ENCODE measurements around the gene ATP6V1G2. TPM values are rescaled to one million over a fixed set of nuclear protein-coding genes. Genes with fewer than 3 reads are reported as not detected.

ATP6V1G2 gene
- total RNA-seq, 1 donor from 2014 or later, result 6.8 TPM

DNA sequence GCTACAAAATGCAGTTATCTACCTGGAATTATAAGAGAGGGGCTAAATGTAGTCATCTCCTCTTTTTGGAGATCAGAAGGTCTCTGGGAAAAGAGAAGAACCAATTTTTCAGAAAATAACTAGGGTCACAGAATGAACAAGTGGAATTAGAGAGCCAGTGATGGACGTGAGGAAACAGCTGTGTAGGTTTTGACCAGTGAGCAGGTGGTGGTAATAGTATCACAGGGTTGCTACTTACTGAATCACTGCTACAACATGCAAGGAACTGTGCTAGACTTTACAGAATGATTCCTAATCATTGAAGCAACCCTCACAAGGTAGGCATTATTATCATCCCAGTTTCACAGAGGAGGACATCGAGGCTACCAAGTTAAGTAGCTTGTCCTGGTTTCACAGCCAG, 1.7 kb downstream of the ATP6V1G2 start:
- peaks cover 55% of the 10 kb centered on the region for H3K4me1 Mint-ChIP-seq
- H3K4me3 Mint-ChIP-seq, result peak overlapping the region; percentile 31
- Histone ChIP-seq H3K36me3 (peaks cover 4% of the 10 kb centered on the region), H2AFZ (replicated peaks) (no peak overlapping the region), H4K20me1 (ENCODE audit: low read depth) (peaks cover 17% of the 10 kb centered on the region), H3K4me2 (no peak overlapping the region), H3K9ac (no peak overlapping the region), H3K27me3 (no peaks in the 10 kb centered on the region), H3K9me3 (ENCODE audit: low read depth) (no peaks in the 10 kb centered on the region), H3F3A (ENCODE audit: low read depth) (peaks cover 54% of the 10 kb centered on the region), H3K4me1 (peaks cover 24% of the 10 kb centered on the region), H3K27ac (no peak overlapping the region), H3K79me2 (ENCODE audit: low read depth) (peaks cover 55% of the 10 kb centered on the region), H3K4me3 (no peak overlapping the region)
- H3K27ac Mint-ChIP-seq, result no peak overlapping the region
- no peaks in the 10 kb centered on the region for H3K9me3 Mint-ChIP-seq
- H3K36me3 Mint-ChIP-seq, result peaks cover 21% of the 10 kb centered on the region
- DNase-seq (ENCODE audit: low spot score), result no peak
- TF ChIP-seq EZH2phosphoT487 (IDR thresholded peaks at IDR 0.05), result no peak
- TF ChIP-seq EZH2 (IDR thresholded peaks at IDR 0.05), result no peak
- TF ChIP-seq CTCF (IDR thresholded peaks at IDR 0.05), result no peak
- peaks cover 6% of the 10 kb centered on the region for H3K27me3 Mint-ChIP-seq (ENCODE audit: insufficient read depth, low read depth)

DNA sequence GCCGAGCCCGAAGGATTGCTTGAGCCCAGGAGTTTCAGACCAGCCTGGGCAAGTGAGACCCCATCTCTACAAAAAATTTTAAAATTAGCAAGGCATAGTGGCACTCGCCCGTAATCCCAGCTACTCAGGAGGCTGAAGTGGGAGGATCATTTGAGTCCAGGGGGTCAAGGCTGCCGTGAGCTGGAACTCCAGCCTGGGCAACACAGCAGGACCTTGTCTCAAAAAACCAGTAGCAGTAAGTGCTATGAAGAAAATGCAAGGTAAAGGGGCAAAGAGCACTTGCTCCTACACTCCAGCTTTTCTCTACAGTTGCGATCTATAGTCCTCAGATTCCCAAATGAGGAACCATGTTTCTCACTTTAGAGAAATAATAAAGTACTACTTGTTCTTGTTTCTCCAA, 2.8 kb downstream of the ATP6V1G2 start:
- peaks cover 6% of the 10 kb centered on the region for H3K27me3 Mint-ChIP-seq (ENCODE audit: insufficient read depth, low read depth)
- Histone ChIP-seq H3K36me3 (peaks cover 14% of the 10 kb centered on the region), H3K9ac (no peak overlapping the region), H2AFZ (replicated peaks) (no peak overlapping the region), H3K27ac (no peak overlapping the region), H3F3A (ENCODE audit: low read depth) (peaks cover 61% of the 10 kb centered on the region), H3K27me3 (no peaks in the 10 kb centered on the region), H3K4me2 (no peak overlapping the region), H3K79me2 (ENCODE audit: low read depth) (peaks cover 61% of the 10 kb centered on the region), H3K4me1 (peaks cover 32% of the 10 kb centered on the region), H3K9me3 (ENCODE audit: low read depth) (no peaks in the 10 kb centered on the region), H4K20me1 (ENCODE audit: low read depth) (peaks cover 28% of the 10 kb centered on the region), H3K4me3 (no peak overlapping the region)
- TF ChIP-seq EZH2 (IDR thresholded peaks at IDR 0.05), result no peak
- no peak for TF ChIP-seq EZH2phosphoT487 (IDR thresholded peaks at IDR 0.05)
- TF ChIP-seq CTCF (IDR thresholded peaks at IDR 0.05), result no peak
- peak overlapping the region; percentile 100 for H3K4me3 Mint-ChIP-seq
- peaks cover 24% of the 10 kb centered on the region for H3K36me3 Mint-ChIP-seq
- H3K4me1 Mint-ChIP-seq, result peaks cover 58% of the 10 kb centered on the region
- no peak overlapping the region for H3K27ac Mint-ChIP-seq
- H3K9me3 Mint-ChIP-seq, result no peaks in the 10 kb centered on the region
- no peak for DNase-seq (ENCODE audit: low spot score)

DNA sequence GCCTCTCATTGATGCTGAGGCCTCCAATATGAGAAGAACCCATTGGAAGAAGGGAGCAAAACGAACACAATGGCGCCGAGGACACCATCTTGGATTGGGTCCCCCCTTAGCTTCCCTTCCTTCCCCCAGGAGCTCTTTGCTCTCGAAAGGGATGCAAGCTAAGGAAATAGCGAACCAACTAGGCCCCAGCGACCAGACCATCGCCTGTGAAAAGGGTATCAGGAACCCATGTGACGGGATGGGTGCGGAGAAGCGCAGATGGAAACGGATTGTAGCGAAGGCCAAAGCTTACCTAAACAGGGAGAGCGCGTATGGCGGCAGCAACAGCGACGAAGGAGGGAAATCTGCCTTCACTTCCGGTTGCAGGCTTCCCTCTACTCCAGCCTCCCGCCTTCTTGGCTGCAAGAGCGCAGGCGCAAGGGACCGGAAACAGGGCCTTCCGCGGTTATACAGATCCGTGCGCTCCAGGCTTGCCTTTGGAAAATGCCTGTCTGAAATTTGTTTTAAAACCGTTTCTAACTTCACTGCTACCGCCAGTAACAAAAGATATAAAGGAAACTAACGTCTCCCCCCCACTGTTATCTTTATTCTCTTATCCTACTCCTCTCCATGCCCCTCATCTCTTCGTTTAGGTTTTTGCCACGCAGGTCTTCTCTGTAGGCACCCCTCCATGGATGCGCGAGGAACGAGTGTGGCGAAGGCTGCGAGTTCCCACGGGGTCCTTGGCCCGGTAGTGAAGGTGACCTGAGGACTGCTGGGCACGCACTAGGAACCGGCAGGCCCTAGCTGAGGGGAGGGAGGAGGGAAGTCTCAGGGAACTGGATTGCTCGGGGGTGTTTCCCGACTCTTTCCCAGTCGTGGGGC, 4.5 kb downstream of the ATP6V1G2 start, which contains the start of gene DDX39B:
Gene DDX39B (minus strand): TSS at position 346 of the 864 bp plus-strand sequence. CDS start 1,471 bp downstream, outside the sequence.
- DNase-seq (ENCODE audit: low spot score), result peak; percentile 98
- peaks cover 66% of the 10 kb centered on the region for H3K79me2 ChIP-seq (ENCODE audit: low read depth)
- peaks cover 57% of the 10 kb centered on the region for H3F3A ChIP-seq (ENCODE audit: low read depth)
- peak within 1 kb of the TSS; percentile 99 for H3K9ac ChIP-seq
- peaks cover 22% of the 10 kb centered on the region for H3K36me3 ChIP-seq
- Mint-ChIP-seq H3K27ac (peak within 1 kb of the TSS; percentile 100), H3K4me3 (peak within 1 kb of the TSS; percentile 100), H3K4me1 (peaks cover 55% of the 10 kb centered on the region), H3K9me3 (no peaks in the 10 kb centered on the region), H3K27me3 (ENCODE audit: insufficient read depth, low read depth) (peaks cover 6% of the 10 kb centered on the region), H3K36me3 (peaks cover 33% of the 10 kb centered on the region)
- H3K27ac ChIP-seq, result peak within 1 kb of the TSS; percentile 100
- no peak for TF ChIP-seq EZH2phosphoT487 (IDR thresholded peaks at IDR 0.05)
- no peak for TF ChIP-seq CTCF (IDR thresholded peaks at IDR 0.05)
- TF ChIP-seq EZH2 (IDR thresholded peaks at IDR 0.05), result no peak
- no peaks in the 10 kb centered on the region for H3K27me3 ChIP-seq
- no peaks in the 10 kb centered on the region for H3K9me3 ChIP-seq (ENCODE audit: low read depth)
- H4K20me1 ChIP-seq (ENCODE audit: low read depth), result peaks cover 45% of the 10 kb centered on the region
- peak within 1 kb of the TSS; percentile 89 for H2AFZ ChIP-seq (replicated peaks)
- peaks cover 22% of the 10 kb centered on the region for H3K4me1 ChIP-seq
- peak within 1 kb of the TSS; percentile 96 for H3K4me3 ChIP-seq
- peak within 1 kb of the TSS; percentile 89 for H3K4me2 ChIP-seq

Data from neural progenitor cell (in vitro differentiated cells).